ENCODE data around the gene RAVER2.

RAVER2 gene

DNA sequence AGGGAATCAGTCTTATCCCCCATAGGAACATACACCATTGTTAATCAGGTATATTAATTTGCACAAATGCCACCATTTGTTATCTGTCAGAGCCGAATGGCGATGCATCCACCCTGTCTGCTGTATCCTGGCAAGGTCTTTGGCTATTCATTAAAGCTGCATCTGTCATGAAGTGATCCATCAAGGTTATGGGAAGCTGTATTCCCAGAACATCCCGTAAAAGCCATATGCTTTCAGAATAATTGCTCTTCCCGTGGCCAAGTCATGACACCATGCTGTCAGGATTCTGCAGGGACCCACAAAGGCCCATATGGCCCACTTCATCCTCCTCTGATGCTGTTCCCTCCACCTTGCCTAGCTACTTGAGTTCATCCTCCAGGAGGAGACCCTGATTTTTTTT lies 103.9 kb downstream of the RAVER2 start:
- peak; percentile 99 for DNase-seq

DNA sequence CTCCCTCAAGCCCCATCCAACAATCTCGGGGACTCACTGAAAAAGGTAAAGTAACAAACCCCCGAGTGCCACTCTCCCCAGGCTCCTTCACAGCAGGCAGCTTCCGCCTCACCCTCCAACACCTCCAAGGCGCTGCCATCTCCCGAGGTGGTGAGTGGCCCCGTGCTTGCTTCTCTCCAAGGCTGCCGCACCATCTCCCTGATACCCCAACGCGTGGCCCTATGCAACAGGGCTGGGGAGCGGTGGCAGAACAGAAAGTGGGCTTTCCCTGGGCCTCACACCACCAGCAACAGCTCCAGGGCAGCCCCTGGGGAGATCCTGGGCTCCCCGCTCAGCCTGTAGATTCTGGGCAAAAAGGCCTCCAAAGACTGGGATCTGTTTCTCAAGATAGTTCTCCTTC lies 105.1 kb downstream of the RAVER2 start:
- DNase-seq = no peak

DNA sequence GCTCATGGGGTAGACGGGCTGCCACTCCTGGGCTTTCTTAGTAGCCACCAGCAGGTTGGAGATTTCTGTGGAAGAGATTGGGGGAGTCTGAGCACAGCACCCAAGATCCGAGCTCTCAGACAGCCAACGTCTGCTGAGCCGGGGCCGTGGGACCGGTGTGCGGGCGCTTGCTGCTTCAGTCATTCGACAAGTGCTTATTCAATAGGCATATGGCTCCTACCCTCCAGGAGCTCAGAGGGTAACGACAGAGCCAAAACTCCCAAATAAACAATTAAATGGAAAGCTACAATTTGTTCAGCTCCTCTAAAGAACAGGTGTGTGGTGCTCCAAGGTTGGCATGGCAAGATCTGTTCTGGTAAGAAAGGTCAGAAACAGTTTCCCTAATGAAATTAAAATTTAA lies 106.0 kb downstream of the RAVER2 start:
- DNase-seq = peak; percentile 52

DNA sequence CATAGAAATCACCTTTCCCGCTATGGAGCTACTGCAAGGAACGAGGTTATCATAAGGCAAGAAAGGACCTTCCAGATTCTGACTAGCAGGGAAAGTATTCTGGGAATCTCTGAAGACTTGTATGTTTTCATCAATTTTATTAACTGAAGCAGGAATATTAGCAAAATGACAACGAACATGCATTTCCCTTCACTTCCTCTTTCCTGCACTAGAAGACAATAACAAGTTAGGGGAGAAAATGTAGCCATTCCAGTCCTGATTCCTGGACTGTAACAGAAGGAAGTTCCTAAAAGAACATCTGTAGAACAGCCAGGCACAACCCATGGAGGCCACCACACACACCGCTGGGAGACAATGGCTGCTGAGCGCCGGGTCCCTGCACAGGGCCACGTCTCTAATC lies 106.8 kb downstream of the RAVER2 start:
- no peak for DNase-seq

DNA sequence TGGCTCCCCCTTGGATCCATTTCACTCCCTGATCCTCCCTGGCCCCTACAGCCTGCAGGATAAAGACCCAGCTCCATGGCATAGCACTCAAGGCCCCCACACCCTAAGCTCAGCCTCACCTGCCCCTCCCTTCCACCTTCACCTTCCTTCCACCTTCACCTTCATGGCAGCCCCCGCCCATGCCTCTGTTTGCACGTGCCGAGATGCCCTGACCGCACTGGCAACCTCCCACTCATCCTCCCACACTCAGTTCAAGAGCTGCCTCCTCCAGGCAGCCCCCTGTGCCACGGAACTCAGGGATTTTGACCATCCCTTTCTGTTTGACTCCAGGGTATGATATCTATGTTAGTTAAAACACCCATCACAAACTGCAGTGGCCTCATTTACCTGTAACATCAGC lies 109.8 kb downstream of the RAVER2 start:
- DNase-seq = no peak

DNA sequence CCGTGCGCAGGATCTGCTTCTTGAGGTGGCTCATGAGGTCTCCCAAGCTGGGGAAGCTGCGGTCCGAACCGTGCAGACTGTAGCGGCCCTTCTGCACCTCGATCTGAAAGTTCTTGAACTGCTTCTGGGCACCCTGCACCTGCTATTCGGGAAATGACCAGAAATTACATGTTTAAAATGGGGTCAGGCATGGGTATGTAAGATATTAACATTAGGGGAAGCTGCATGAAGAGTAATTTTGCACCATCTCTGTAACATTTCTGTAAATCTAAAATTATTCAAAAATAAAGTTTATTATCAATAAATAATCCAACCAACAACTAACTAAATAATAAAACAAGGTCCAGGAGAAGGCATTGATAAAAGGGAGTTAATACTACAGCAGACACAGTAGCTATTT lies 110.7 kb downstream of the RAVER2 start:
- DNase-seq = no peak

DNA sequence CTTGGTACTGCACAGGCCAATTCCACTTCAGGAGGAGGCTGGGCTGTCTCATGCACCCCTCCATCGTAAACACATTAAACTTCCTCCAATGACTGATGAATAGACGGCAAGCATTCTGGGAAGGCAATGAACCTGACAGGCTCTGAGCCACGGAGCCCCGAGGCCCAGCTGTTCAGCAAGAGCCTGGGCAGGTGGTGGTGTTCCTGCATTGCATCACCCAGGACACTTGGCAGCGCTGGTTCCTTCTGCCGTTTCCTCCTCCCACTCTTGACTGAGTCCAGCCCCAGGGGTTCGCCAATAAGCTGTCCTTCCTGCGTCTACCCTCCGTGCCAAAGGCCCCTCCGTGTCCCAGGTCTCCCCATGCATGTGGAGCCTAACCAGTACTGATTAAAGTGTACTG lies 111.7 kb downstream of the RAVER2 start:
- DNase-seq = peak; percentile 84

DNA sequence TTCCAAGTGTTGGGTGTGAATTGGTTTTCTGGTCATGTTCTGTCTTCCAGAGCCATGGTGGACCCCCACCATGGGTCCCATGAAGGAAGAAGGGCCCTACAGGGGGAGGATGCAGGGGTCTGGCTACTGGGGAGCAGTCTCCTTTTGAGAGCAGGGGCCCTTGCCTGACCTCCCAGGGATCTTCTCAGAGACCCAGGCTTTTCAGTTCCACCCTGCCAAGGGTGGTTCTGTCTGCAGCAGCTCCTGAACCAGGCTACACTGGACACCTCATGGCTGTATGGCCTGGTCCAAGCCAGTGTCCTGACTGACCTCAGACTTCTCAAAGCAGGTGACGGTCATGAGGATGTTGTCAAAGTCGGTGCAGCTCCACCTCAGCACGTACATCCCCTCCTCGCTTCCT lies 112.5 kb downstream of the RAVER2 start:
- no peak for DNase-seq

DNA sequence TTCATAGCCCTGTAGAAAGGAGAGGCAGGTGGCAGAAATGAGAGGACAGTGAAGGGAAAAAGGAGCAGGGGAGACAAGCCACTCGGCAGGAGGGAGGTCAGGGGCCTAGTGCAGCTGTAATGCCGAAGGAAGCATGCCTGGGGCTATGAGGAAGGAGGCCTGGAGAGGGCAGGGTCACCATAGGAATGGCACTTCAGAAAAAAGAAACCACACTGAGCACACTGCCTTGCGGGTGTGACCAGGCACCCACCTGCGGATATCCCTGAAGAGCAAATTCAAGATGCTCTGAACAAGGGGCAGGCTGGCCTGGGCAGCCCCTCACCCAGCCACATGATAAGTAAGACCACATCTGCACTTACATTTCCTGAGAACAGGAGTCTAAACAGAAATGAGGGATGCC lies 116.7 kb downstream of the RAVER2 start:
- DNase-seq = no peak

DNA sequence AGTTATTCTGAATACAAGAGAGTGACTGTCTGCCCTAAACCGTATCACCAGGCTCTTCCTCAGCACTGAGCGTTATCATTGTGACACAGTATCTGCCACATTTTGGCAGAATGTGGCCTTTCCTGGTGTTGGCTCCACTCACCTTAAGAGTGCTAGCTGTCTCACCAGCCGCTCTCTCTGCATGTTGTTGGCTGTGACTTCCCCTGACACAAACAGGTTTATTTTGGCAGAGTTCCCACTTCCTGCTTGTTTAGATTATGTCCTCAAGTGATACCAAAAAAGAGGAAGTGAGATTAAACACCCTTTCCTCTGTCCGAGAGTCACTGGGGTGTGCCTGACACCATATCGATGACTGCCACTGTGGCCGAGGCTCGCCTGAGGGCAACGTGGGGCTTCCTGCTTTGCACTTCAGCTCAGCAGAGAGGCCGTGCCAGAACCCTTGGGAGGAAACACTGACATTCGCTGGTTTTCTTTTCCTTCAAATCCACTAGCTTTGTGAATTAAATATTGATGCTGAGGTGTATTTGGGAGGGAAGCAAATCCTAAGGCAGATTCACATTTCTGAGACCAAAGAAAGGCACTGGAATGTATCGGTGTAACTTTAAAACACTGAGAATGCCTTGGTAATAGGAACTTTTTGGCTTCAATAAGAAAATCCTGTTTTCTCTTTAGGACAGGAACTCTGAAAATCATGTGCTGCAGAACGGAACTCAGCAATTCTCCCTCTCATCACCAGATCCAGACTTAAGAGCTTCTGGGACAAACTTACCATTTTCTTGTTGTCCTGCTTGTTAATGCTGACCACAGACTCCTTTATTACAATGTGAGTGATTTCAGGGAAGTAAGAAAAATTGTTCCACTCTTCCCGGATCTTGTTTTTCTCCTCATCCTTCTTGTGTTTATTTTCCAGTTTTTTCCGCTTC lies 119.4 kb downstream of the RAVER2 start:
- DNase-seq = peak; percentile 9

DNA sequence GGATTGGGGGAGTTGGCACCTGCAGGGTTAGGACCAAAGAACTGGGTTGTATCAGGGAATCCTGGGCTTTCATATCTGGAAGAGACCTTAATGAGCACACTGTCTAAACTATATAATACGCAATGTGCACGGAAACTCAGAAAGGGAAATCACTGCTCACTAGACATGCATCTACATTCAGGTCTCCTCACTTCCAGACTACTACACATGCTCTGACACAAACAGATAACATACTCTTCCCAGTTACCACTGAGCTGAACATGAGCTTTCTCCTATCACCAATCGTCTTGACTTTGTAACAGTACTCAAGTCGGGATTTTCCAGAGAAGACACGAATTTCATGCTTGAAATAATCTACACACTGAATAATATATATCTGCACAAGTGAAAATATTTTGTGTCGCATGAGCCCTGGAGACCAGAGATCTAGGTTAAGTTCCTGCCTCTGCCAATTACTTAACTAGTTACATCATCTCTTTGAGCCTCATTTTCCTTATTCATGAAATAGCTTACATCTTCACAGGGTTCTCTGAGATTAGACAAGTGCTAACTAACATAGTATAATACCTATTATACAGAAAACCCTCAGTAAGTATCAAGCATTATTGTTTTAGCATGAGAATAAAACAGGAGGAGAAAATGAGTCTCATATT lies 120.4 kb downstream of the RAVER2 start:
- no peak for DNase-seq

DNA sequence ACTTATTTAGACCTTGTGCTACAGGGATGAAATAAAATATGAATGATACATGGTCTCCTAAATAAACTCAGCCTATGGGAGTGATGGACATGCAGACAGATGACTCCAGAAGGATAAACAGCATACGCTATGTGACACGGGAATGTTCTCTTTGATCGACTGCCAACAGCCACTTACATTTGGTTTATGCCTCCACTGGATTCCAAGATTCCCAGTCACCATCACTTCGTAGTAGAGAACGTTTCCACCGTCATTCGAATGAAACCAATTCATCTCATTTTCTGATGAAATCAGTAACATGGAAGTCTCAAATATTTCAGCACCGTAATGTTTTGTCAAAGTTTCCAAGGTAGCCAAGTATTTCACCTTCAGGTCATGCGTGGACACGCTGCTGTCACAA lies 121.8 kb downstream of the RAVER2 start:
- DNase-seq = peak; percentile 19

DNA sequence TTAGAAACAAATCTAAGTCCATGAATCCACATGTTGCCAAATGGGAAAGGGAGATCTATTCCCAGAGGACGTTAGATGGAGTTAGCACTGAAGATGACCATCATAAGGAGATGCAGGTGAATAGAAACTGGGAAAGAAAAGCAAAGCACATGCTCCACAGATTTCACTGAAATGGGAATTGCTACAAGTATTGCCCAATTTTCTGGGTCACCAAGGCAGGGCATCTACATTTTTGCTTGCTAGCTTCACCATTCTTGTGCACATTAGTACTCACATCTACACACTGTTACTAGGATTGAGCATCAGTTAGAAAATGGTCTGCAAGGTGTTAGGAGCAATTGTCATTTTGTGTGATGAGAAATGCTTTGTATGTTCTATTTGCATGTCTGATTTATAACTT lies 122.4 kb downstream of the RAVER2 start:
- DNase-seq = no peak

DNA sequence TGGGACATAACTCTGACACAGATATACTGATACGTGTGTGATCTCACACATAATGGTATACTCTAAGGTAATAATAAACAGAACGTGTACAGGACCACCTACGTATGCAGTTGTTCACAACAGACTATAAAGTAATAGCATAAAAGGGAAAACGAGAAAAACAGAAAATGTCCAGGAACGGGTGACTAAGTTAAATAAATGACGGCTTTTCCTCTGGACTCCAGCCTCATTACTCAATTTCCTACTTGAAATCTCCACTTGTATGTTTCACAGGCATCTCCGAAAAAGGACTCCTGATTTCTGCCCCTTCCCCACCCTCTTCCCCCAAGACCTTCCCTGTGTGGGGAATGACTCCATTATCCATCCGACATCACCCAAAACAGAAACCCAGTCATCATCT lies 126.4 kb downstream of the RAVER2 start:
- no peak for DNase-seq

DNA sequence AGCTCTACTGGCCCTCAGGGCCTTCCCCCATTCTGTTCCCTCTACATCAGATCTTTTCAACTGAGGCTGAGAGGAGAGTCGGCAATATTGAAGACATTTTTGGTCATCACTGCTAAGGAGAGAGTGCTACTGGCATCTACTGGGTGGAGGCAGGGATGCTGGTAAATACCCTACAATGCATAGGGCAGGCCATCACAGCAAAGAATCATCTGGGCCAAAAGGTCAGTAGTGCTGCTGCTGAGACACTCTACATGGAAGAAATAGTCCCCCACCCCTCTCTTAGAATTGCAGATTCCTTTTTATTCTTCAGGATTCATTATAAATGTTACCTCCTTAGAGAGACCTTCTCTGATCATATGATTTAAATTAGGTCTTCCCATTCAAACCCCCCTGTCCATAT lies 127.2 kb downstream of the RAVER2 start:
- no peak for DNase-seq

DNA sequence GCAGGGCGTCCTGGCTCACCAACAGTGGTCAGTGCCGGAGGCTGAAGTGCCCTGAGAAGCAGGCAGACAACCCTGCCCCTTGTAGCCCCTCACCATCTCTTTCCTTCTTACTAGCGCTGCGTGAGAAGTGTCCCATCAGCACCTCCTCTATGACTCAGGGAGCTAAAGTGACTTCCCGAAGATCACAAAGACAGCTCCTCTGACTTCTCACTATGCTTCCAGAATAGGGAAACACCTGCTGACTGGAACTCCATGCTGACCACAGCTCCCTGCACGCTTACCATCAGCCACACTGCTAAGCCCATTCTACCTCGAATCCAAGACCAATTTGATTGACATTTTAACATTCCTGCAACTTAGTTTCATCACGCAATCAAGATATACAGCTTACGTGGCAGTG lies 128.7 kb downstream of the RAVER2 start:
- no peak for DNase-seq

DNA sequence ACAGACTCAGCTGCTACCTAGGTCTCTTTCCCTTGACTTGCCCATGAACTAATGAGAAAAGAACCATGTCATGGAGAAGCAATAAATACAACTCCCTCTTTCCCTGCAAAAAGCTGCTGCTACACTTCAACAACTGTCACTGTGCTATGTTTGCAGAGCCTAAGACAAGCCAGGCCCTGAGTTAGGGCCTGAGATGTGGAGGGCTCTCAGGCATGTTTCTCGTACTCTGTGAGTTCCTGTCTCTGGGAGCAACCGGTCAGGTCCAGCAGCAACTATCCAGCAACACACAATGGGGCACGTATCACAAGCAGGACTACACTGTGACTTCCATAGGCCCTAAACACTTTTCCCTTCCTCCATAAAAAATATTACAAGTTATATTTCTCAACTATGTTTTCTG lies 129.8 kb downstream of the RAVER2 start:
- DNase-seq = no peak

DNA sequence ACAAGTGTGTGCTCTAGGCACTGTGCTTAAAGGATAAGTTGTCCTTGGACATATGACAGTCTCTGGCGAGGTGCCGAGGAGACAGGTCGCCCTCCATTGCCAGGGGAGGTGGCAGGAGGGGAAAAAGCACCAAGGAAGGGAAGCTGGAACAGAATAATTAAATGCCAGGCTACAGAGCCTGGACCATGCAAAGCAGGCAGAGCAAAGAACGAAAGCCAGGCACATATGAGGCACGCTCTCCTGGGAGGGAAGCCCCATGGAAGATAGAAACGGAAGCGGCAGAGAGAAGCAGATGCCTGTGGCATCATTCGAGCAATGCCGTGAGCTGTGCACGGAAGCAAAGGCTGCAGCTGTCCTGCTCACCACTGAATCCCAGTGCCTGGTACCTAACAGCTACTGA lies 130.2 kb downstream of the RAVER2 start:
- DNase-seq = peak; percentile 27

DNA sequence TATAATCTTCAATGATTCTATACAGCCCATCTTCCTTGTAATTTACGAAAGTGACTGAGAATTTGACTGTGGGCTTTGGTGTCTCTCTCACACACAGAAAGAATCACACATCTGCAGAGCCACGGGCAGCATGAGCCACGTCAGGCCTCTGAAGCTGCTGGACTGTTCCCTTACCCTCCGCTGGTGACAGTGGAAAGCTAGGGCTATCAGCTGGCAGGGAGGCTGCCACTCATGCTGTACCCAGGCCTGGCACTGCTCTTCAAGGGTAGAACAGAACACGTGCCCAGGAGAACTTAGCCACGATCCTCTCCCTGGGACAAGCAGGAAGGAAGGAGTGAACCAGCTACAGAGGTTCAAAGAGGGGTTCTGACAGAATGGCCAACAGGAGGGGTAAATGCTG lies 130.7 kb downstream of the RAVER2 start:
- DNase-seq = no peak

DNA sequence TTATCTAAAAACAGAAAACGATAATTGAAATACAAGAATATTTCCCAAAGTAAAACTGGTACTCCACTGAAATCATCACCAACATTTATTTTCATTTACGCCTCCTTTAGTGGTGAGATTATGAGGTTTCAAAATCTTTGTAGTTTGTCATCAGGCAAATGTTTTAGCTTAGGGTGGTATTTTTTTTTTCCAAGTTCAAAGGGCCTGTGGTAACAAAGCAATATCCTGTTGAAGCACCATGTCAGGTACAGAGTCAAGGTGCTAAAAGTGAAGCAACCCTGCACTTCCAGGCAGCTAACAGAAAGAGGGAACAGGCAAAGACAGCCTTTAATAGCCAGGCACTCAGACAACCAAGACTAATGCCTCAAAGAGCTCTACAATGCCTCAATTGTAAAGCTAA lies 132.3 kb downstream of the RAVER2 start:
- DNase-seq = no peak

DNA sequence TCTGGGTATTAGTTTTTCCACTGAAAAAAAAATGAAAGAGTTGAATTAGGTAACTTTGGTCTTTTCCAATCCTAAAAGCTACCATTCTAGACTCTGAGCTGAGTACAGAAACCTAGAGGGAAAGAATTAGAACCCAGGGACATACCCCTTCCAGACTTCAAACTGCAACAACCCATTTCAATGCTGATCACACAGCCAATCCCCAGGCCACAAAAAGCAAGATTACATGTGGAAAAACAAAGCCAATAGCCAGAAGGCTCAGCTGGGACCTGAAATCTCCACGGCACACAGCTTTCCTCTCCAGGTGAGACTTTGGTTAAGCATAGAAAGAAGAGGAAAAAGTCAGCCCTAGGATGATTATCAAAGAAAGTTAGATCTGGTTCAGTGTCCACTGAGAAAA lies 132.7 kb downstream of the RAVER2 start:
- no peak for DNase-seq

DNA sequence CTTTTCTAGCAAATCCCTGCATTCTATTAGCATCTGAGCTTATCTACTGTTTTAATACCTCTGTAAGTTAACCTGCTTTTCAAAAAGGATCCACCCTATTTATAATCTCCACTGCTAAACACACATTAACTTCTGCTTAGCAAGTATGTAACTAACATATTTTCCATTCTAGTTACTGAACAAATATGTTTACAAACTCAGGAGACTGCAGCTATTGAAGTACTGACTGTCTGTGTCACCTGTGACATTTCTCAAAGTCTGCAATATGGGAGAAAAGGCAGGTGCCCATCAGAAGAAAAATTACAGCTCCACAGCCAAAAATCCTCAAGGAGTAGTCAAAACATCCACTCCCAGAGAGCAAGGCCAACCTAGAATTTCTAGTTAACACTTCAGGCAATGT lies 133.2 kb downstream of the RAVER2 start:
- DNase-seq = no peak

DNA sequence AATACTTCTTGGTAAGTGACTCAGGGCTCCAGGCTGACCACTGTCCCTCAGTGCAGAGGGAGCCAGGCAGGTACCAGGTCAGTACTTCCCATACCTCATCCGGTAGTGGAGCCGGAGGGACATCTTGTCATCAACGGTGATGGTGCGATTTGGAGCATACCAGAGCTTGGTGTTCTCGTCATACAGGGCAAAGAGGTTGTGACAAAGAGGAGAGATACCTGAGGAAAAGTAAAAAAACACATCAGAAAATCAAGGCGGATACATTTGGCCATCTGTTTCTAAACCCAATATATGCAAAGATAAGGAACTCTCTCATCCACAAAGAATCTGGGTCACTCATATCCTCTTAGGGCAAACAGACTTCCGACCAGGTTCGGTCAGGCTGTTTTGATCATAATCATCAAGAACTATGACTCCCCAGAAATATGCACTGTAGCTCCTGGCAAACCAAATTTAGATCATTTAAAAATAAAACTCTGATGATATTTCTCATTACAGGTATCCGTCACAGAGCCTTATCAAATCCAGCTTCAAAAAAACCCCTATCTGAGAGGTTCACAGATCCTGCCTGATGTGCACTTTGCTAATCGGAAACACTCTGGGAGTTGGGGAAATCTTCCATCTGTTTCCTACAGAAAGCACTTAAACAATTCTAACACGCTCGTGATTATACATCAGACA lies 134.2 kb downstream of the RAVER2 start:
- no peak for DNase-seq

DNA sequence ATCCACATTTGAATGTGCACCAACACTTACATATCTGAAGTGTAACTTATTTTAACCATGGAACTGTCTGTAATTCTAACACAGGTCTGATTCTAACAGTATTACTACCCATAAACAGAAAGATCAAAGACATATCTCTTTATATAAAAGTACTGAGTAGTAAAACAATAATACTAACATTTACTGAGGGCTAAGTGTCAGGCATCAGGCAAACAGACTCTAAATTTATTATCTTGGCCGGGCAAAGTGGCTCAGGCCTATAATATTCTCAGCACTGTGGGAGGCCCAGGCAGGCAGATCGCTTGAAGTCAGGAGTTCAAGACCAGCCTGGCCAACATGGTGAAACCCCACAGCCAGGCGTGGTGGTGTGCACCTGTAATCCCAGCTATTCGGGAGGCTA lies 135.6 kb downstream of the RAVER2 start:
- DNase-seq = no peak
